ENCODE results near the gene NFIB.

The NFIB gene

GRCh38 chr9:14245901-14246525 is 67.9 kb downstream of the NFIB start:
- no peak for DNase-seq (ENCODE audit: low read depth)

- DNase-seq (ENCODE audit: low read depth), result no peak
These were observed 70.4 kb downstream of the NFIB start for GRCh38 chr9:14243514-14244042.

- DNase-seq (ENCODE audit: low read depth), result no peak
These were observed 71.7 kb downstream of the NFIB start for GRCh38 chr9:14242150-14242805.

GRCh38 chr9:14240537-14240936 is 73.4 kb downstream of the NFIB start:
- no peak for DNase-seq (ENCODE audit: low read depth)

GRCh38 chr9:14238518-14238917 is 75.4 kb downstream of the NFIB start:
- DNase-seq (ENCODE audit: low read depth), result no peak

- DNase-seq (ENCODE audit: low read depth), result no peak
These were observed 75.9 kb downstream of the NFIB start for GRCh38 chr9:14238079-14238478.

GRCh38 chr9:14236591-14236990 is 77.3 kb downstream of the NFIB start:
- DNase-seq (ENCODE audit: low read depth), result no peak

GRCh38 chr9:14232111-14232510 is 81.8 kb downstream of the NFIB start:
- no peak for DNase-seq (ENCODE audit: low read depth)

- DNase-seq (ENCODE audit: low read depth), result no peak
These were observed 82.5 kb downstream of the NFIB start for GRCh38 chr9:14231196-14231990.

- no peak for DNase-seq (ENCODE audit: low read depth)
These were observed 85.3 kb downstream of the NFIB start for GRCh38 chr9:14228602-14229001.

GRCh38 chr9:14226855-14227532 is 86.9 kb downstream of the NFIB start:
- no peak for DNase-seq (ENCODE audit: low read depth)

- no peak for DNase-seq (ENCODE audit: low read depth)
These were observed 90.9 kb downstream of the NFIB start for GRCh38 chr9:14223081-14223480.

GRCh38 chr9:14222149-14222835 is 91.6 kb downstream of the NFIB start:
- DNase-seq (ENCODE audit: low read depth), result no peak

- DNase-seq (ENCODE audit: low read depth), result no peak
These were observed 92.4 kb downstream of the NFIB start for GRCh38 chr9:14221558-14221957.

GRCh38 chr9:14221119-14221518 is 92.8 kb downstream of the NFIB start:
- no peak for DNase-seq (ENCODE audit: low read depth)

GRCh38 chr9:14220256-14220655 is 93.7 kb downstream of the NFIB start:
- no peak for DNase-seq (ENCODE audit: low read depth)

GRCh38 chr9:14219850-14220249 is 94.1 kb downstream of the NFIB start:
- DNase-seq (ENCODE audit: low read depth), result no peak

GRCh38 chr9:14218253-14218652 is 95.7 kb downstream of the NFIB start:
- DNase-seq (ENCODE audit: low read depth), result no peak

GRCh38 chr9:14216612-14217194 is 97.2 kb downstream of the NFIB start:
- no peak for DNase-seq (ENCODE audit: low read depth)

- no peak for DNase-seq (ENCODE audit: low read depth)
These were observed 98.3 kb downstream of the NFIB start for GRCh38 chr9:14215614-14216013.

- no peak for DNase-seq (ENCODE audit: low read depth)
These were observed 99.2 kb downstream of the NFIB start for GRCh38 chr9:14214693-14215092.
